Upper lobe of left lung (tissue), 4 donors: ENCODE measurements around the gene NEK10.

ENCODE experiments used
- CTCF ChIP-seq, 6 experiments: fragments of 450-650 bp in 4 of 6; fragments of 200-600 bp in 2 of 6; sonication (generic) in 2 of 6; IDR thresholded peaks; one replicate each; pipeline ENCODE4 v1.5.1; 2016 to 2019; ENCODE audit warnings: antibody characterized with exemption in 6 of 6
- POLR2A ChIP-seq, 4 donors: fragments of 450-650 bp; IDR thresholded peaks; one replicate each; pipeline ENCODE4 v1.5.1; 2016 to 2017; ENCODE audit warnings: antibody characterized with exemption in 4 of 4, mild to moderate bottlenecking in 2 of 4

- TF ChIP-seq CTCF (IDR thresholded peaks at IDR 0.05) (no peak), POLR2A (IDR thresholded peaks at IDR 0.05) (no peak)
These were observed 97.3 kb downstream of the NEK10 start for GRCh38 chr3:27271890-27272289.
